Subcutaneous adipose tissue (tissue), 4 donors: ENCODE data around the gene RAP1B. TPM values are rescaled to one million over a fixed set of nuclear protein-coding genes. Genes with fewer than 3 reads are reported as not detected.

ENCODE experiments used
- total RNA-seq, 4 donors: library from RNA; depleted of rRNA; stranded (reverse); fragments of >200 nt; gene quantifications; one replicate each; pipeline ENCODE4 v1.1.0, GENCODE V29; 2016
- TF ChIP-seq, protein P1 (sequence below): fragments of 450-650 bp; IDR thresholded peaks from one replicate; pipeline ENCODE4 v1.5.1; 2016; ENCODE audit warnings: low read depth, mild to moderate bottlenecking, control low read depth, antibody characterized with exemption, moderate library complexity

The RAP1B gene
- total RNA-seq, 4 donors from 2014 or later: 194 to 453 (median 272) TPM

DNA sequence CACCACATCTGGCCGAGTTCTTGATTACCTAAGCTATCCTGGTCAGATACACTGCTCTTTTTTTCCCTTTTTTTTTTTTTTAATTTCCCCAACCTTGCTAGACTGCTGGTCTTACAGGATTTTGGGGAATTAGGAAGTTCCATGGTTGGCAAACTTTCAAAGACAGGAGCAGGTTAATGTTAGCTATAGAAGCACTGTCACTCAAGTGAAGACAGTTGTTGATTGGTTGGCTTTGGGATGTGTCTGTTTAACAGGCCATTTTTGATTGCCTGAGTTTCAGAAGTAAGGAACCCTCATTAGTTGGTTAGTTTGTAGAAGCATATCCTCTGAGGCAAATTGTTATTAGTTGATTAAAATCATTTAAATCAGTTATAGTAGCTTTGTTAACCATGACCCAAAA is 36.8 kb downstream of the RAP1B start:
- TF ChIP-seq, protein P1, sequence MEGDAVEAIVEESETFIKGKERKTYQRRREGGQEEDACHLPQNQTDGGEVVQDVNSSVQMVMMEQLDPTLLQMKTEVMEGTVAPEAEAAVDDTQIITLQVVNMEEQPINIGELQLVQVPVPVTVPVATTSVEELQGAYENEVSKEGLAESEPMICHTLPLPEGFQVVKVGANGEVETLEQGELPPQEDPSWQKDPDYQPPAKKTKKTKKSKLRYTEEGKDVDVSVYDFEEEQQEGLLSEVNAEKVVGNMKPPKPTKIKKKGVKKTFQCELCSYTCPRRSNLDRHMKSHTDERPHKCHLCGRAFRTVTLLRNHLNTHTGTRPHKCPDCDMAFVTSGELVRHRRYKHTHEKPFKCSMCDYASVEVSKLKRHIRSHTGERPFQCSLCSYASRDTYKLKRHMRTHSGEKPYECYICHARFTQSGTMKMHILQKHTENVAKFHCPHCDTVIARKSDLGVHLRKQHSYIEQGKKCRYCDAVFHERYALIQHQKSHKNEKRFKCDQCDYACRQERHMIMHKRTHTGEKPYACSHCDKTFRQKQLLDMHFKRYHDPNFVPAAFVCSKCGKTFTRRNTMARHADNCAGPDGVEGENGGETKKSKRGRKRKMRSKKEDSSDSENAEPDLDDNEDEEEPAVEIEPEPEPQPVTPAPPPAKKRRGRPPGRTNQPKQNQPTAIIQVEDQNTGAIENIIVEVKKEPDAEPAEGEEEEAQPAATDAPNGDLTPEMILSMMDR: no peak

DNA sequence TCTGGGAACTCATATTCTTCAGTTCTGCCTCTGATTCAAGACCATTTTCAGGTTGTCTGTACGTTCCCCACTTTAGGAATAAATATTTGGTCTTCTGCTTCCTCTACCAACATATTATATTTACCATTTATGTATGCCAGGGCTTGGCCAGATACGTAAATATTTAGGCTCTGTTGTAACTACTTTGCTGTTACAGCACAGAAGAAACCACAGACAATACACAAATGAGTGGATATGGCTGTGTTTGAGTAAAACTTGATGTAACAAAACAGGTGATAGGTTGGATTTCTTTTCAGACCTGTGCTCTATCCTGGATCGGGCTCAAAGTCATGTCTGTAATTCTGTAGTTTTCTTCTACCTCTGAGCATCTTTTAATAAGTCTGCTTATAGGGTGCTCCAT is 37.5 kb downstream of the RAP1B start:
- TF ChIP-seq, protein P1: no peak

DNA sequence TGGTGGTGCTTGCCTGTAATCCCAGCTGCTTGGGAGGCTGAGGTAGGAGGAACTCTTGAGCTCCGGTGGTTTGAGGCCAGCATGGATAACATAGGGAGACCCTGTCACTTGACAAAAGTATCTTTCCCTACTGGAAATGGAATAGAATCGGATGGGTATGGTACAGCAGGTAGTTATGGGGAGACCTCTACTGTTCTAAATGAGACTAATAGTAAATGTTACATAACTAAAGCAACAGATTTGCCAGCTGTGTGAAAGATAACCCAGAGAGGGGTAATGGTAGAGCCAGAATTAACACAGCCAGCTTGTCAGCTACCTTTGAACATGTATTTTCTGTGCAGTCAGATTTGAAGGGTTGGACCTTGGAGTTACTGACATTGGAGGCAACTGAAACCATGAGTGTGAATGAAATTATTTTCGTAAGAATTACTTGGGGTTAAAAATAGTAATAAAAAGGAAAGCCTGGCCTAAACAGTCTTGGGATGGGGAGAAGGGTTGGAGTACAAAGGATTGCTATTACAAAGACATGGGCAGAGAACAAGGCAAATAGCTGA is 54.4 kb downstream of the RAP1B start:
- TF ChIP-seq, protein P1: no peak

DNA sequence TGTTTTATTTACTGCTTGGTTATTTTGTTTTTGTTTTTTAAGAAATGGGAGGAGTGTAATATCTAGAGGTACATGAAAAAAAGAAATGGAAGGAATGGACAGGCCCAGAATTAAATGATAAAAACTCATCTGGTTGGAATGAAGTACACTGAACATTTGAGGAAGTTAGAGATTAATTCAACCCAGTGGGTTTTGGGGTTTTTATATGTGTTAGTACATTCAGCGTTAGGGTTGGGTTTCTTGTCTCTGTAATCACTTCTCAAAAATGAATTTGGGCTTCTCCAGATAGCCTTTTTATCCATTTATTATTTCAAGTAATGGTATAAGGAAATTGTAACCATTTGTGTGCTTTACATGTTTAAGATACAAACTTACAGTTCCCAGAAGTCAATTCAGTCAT is 56.6 kb downstream of the RAP1B start:
- TF ChIP-seq, protein P1: no peak

DNA sequence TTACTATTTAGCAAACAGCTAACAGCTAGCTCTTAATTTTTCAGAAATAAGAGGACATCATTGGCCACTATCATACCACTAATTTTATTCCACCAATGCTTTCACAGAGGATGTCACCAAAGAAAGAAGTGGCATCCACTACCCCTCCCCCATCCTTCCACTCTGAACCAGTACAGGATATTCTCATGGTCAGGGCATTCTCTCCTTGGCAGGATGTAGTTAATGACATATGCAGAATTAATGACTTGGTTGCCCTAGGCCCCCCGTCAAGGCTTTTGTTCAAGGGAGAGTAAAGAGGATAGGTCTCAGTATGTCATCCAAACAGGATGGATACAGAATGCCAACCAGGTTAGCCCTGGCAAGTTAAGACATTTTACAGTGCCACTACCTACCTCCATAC is 57.2 kb downstream of the RAP1B start:
- TF ChIP-seq, protein P1: no peak

DNA sequence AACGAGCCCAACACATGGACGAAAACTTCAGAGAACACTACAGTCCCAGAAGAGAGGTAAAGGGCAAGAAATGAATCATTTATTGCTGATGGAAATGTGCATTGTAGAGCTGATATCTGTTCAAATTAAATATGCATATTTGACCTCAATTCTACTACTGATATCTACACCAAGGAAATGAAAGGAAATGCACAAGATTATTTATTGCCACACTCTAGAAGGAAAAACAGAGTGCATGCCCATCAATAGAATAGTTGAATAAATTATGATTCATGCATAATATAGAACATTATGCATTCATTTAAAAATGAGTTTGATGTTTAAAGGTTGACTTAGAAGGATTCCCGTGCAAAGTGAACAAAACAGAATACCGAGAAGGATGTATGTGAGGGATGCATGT is 60.5 kb downstream of the RAP1B start:
- TF ChIP-seq, protein P1: no peak

DNA sequence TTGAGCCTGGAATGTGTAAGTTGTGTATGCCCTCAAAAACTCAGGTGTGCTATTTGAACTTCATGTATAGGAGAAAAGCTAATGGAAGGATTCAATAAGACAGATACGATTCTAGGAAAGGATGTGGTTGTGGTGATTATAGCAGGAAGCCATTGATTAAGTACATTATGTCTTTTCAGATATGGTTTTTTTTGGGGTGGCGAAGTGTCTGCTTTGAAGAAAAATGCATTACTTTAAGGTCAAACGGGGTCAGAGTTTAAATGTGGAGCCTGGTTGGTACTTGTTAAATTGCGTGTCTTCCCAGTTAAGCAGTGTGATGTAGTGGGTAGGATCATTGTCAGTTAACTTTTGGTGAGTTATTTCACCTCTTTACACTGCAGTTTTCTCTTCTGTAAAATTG is 63.1 kb downstream of the RAP1B start:
- TF ChIP-seq, protein P1: no peak
